Measurements from ENCODE around the gene EFNA5.

Gene EFNA5

DNA sequence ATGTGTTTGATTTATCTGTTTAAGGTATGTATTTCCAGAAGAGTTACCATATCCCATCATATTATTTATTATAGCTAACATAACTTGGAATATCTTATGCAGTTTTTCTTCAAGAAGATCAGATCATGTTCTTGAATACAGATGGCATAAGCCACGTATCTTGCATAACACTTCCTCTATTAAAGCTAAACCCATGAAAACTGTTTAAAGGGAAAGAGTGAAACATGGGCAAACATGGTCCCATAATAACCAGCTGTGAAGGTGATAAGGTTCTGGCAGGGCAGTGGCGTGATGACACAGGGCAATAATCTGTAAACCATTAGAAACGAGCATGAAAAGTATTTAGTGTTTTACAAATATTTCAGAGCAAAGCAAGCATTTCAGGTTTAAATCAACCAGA is 34.2 kb downstream of the EFNA5 start:
- no peak for DNase-seq

DNA sequence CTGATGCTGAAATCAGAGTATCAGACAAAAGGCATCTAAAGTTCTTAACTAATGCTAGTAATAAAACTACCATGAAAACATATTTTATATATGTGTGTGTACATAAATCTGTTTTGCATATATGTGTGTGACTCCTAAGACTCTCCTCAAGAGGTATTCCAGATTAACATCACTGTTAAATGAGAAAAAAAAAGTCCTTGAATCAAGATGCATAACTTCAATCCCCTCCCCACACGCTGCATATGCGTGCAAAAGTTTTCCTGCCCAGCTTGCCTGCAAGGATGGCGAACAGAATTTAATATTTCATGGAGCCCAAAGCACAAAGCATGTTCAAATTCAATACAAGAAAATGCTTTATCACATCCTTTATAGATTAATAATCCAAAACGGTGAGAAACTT is 34.7 kb downstream of the EFNA5 start:
- DNase-seq: no peak

DNA sequence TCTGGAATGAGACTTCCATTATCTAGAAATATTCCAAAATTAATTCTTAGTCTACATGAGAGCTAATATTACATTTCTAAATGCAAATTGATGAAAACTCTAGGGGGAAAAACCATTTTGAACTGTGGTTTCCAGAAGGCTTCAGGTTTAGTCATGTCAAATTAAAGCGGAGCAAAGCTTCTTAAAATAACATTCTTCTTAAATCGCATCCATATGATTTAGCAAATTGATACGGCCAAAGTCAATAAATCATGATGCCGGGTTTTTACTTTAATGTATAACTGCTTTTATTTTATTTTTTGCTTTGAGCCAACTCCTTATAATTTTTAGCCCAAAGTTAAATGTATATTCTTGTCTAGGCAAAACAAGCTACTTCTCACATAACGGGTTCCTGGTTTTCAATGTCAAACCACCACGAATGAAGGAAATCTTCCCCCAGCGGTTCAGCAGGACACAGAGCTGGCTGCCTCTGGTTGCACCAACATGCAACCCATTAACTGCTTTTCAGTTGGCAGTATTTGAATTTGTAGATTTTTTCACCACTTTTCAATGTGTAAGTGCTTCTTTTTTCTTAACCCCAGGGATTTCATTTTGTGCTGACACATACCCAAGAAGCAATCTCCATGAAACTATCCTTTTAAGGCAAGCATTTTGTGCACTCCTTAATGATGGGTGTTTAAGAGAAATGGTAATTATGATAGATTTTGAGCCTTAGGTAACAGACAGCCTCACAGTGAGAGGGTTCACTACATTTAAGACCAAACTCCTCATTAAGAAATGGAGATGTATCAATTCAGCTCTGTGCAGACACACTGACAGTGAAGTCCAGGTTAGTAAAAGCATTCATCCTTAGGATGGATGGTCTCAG is 35.5 kb downstream of the EFNA5 start:
- no peak for DNase-seq

DNA sequence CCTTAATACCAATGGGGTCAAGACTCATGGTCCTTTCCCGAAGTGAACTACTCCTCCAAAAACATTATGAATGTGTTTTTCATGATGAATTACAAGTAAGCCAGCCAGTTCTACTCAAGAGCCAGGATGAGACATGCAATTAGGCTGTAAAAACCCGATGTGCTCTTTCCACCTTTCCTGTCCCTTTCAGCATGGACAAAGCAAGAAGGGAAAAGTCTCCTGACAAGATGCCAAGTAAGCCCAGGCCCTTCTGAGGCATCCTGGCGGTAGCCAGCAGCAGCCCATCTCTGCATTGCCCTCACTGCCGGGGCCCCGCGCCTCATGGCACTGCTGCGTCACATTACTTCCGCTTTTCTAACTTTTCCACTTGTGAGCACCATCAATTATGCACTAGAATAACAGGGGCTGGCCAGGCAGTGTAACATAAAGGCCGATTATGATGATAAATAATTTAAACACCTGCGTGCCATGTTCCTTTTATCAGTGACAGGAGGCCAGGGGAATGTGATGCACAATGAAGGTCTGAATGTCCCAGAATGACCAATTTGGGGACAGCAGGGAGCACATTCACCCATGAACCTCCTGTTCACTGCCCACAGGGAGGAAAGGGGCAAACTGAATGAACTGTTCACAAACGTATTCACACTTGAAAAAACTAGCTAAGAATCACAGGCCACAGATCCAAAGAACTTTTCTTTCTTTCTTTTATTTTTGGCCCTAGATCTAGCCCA is 37.4 kb downstream of the EFNA5 start:
- DNase-seq: no peak

DNA sequence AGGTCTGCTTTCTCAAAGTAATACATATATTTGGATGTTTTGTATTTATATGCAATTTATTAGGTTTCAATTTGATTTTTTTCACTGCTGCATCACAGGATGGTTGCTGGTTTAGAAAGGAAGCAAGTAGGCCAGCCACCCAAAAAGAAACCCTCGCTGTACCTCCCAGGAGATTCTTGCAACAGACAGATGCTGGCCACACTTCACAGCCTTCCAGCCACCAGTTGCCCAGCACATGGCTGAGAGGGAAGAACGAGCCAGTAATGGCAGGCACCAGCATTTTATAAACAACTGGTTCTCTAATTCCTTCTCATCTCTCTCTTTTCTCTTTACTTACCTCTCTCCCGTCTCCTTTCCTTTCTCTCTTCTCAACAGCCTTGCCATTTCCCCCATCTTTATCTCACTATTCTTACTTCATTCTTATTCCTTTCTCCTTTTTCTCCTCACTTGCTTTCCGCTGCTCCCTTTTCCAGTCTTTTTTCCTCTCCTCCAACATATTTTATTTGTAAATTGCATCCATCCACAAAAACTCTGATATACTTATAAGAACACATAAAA is 38.9 kb downstream of the EFNA5 start:
- DNase-seq: no peak

DNA sequence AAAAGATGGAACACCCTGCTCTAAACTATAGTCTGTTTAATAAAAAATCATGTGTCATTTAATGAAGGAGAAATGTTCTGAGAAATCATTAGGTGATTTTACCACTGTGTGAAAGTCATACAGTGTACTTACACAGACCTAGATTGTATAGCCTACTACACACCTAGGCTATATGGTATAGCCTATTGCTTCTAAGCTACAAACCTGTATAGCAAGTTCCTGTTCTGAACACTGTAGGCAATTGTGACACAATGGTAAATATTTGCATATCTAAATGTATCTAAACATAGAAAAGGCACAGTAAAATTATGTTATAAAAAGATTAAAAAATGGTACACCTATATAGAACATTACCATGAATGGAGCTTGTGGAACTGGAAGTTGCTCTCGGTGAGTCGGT is 40.6 kb downstream of the EFNA5 start:
- DNase-seq: no peak

DNA sequence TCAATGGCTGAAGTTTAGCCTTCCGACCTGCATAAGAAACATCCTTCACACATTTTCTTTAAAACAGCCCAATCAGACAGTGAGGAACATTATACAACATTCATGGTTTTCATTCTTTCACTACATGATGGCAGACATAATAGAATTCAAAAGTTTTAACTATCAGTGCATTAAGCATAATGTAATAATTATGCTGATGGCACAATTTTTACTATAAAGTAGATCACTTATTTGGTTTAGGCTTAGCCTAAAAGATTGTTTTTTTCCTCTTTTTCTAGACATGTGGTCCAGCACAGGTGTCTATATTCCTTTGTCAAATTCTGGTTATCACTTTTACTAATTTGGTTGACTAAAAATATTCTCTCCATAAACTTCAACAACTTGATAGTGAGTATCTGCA is 46.5 kb downstream of the EFNA5 start:
- no peak for DNase-seq

DNA sequence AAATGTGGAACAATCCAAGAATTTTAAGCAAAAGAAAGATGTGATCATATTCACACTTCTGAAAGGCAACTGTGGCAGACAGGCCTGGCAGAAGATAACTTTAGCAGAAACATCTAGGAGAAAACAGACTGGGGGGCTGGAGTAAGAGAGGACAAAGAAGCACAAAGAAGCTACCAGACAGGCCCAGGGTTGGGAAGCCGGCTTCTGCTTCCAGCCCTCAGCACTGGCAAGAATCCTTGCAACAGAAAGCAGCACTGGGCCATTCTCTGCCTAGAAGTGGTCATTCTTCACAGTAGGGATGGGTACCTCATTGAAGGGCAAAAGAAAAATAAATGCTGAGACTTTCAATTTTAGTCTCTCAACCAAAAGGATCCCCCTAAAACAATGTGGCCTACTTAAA is 49.6 kb downstream of the EFNA5 start:
- DNase-seq: no peak

DNA sequence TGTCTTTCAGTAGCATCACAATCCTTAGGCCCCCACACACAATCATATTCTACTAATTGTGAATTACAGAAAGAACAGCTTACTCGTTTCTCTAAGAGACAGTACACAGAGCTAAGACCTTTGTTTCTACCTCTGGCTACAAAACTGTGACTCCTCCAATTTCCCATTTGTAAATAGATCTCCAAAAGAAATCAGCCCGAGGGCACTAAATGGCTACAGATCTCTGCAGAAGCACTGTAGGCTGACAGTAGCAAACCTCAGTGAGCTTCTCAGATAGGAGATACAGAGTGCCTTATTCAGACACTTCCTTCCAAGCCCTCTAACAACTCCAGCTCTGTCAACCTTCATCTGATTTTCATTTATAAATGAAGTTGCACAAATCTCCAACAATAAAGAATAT is 51.0 kb downstream of the EFNA5 start:
- DNase-seq: no peak

DNA sequence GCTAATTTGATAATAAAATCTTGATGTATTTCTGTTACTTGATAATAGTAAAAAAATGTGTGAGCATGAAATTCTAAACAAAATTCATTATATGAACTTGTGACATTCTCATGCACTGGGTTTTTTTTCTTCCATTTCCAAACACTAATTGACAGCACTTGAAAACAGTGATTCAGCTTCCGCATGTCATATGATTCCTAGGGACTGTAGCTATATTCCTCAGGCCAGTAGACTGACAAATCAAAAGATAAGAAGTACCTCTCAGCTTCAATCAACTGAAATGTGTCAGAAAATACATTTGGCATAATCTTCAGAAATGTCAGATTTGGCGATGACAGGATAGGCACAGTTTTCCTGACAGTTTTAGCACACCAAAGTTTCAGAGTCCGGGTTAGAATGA is 52.5 kb downstream of the EFNA5 start:
- no peak for DNase-seq

DNA sequence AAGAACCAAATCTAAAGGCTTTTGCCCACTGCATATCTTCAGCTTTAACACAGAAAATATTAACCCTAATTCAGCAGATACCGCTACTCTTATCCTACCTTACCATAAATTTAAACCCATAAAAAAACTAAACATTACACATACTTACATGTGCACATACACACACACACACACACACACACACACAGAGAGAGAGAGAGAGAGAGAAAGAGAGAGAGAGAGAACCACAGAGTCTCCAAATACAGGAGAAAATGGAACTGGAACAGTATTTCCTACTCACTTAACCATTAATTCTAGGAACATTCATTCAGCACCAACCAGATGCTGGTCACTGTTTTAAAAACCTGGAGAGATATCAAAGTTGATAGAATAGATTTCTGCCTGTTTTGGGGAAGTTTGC is 53.7 kb downstream of the EFNA5 start:
- no peak for DNase-seq

DNA sequence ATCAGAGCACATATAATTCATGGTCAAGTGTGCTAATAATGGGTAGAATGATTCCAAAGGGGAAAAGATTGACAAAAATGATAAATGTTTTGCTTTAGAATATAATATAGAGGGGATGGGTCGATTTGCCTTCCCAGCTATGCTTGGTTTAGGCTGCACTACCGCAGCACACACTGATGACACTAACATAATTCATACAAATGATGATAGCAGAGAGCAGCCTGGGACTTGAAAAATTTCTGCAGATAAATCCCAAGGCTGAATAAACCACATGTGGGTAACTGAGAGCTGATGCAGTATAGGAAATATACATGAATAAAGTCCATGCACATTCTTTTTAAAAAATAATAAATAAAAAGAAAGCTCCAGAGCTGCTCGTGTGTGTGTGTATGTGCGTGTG is 54.5 kb downstream of the EFNA5 start:
- DNase-seq: no peak

DNA sequence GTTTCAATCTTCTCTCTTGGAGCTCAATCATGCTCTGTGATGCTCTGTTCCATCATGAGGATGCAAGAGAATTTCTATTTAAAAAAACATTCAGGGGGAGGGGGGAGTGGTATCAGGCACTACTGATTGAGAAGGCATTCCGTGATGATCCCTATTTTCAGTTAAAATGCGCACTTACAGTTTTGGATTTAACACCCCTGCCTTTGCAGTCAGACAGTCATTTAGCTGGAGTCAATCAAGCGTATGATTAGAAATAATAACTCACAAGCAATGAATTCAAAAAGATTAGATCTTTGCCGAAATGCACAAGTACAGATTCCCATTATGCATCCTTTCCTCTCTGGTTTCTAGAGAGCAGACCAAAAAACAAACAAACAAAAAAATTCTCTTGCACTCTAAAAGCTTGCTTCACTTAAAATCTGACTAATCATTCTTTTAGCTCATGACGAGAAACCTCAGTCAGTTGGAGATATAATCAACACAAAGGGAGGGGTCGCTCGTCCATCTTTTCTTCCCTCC is 55.4 kb downstream of the EFNA5 start:
- DNase-seq: no peak

DNA sequence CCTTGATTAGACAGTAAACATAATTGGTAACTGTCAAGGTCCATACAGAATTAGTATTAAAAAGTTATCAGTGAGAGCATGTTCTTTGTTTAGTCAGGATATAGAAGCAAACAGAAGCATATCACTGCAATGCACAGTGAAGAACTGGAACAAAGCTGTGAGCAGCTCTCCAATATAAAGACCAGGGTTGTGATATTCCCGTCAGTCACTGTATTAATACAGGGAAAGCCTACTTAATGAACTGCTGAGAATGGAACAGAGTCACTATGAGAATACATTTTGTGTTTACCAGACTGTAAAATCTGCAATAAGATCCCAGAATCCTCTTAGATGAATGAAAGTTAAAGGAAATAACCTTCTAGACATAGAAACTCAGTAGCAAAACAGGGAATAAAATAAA is 58.2 kb downstream of the EFNA5 start:
- DNase-seq: no peak

DNA sequence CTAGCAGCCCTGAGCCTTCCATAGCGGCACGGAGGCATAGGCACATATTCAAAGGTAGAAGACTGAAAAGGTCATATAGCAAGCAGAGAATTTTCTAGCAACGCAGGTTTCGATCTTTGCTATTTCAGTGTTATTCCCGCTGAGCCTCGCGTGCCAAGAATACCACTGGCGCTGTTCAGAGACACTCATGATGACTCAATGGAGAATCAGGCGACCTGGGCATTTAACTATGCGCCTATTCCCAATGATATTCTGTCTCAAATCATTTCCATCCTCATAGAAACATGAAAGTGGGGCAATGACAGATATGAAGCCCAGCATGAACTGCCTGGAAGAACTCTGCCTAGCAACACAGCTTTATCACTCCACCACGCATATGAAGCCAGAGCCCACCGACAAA is 59.9 kb downstream of the EFNA5 start:
- DNase-seq: no peak

DNA sequence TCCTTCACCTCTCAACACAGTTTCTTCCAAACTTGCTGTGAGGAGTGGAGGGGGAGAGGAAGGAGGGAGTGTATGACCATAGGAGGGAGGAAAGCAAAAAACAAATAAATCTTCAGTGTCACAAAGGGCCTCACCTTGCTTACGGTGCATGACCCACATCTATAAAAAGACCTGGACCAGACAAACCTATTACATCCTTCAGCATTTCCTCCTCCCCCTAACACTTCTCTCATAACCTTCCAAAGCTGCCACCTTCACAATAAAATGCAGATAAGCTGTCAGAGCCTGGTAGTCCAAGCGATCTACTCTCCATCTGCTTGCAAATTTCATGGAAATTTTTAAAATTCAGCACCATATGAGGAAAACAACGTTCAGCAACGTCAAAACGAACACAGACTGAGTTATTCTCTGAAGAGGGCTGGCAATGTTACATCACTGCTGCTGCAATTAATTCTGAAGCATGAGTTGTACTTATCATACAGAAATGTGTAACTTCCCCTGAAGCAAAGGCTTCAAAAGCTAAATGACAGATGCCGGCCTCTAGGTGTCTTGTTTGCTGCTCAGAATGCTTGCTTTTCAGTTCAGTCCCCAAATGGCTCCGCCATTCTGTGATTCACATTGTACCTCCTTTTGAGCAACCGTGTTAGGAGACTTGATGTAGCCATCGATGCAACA is 62.9 kb downstream of the EFNA5 start:
- DNase-seq: no peak

DNA sequence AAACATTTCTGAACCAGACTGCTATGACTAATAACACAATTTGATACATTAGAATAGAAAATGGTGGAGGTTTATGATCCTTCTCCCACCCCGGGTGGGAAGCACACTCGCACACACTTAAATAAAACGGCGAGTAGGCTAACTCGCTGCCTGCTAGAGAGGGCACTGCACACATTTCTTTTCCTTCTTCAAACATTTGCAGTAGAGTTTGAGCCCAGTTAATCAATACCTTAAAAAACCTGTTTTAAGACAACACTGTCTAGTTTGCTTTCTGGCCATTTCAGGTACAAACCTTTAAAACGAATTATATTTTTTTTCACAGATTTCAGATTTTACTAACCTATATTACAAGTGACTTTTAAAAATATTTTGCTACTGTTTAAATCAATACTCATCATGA is 63.5 kb downstream of the EFNA5 start:
- no peak for DNase-seq

DNA sequence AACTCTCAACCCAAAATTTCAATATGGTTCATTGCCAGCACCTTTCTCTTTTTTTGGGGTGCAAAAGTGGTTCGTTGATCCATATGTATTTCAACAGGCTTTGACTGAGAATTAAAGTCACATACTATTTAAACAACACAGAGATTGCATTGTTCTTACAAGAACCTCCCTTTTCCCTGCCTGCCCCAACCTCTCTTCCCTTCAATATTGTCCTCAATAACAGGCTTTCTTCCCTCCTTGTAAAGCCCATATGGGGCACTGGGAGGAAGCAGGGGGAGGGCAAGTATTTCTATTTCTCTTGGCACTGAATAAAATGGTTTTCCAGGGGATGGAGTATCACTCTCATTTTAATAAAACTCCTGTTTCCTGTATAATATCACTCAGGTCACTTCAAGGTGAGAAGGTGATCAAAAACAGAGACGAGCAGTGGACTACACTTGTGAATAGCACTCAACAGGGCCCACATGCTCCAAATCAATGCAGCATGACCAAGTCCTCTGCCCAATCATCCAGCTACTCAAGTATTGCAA is 65.1 kb downstream of the EFNA5 start:
- no peak for DNase-seq

DNA sequence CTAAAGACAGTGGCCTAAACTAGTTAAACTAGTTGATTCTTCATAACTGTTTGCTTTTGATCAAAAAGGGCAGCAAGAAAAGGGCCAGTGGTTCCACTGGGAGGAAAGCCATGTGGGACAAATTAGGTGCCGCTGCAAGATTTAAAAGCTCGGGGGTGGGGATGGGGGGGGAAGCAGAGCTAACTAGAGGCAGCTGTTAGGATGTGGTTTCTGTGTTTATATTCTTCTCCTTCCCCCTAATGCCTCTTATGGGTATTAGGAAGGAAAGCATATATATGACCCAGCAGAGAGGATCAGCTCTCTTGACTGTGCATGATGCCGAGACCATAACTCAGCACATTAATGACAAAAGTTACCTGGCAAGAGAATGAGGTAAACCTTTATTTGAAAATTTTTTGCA is 65.7 kb downstream of the EFNA5 start:
- DNase-seq: no peak

DNA sequence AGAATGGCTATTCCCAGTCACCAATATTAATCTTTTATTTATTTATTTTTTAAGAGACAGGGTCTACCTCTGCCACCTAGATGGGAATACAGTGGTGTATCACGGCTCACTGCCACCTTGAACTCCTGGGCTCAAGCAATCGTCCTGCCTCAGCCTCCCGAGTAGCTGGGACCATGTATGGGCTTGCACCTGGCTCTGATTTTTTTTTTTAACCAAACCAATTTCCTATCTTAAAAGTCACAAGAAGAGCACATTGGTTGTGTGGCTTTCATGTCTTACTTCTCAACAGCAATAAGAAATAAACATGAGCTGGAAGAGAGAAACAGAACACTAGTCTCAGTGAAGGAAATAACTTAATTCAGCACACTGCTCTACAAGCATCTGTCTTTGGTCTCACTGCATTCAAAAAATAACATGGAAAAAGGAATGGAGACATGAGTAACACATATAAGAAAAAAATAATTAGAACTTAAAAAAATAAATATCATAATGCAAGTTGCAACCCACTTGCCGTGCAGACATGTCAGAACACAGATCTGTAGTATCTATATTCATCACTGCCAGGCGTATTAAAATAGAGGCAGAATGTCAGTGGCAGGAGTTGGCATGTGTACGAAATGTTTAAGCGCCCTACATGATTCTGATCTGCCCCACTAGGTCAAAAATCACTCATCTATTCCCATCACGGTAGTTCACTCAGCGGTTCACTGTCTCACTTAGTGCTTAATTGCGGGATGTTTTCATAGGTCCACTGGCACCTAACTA is 66.4 kb downstream of the EFNA5 start:
- DNase-seq: no peak

DNA sequence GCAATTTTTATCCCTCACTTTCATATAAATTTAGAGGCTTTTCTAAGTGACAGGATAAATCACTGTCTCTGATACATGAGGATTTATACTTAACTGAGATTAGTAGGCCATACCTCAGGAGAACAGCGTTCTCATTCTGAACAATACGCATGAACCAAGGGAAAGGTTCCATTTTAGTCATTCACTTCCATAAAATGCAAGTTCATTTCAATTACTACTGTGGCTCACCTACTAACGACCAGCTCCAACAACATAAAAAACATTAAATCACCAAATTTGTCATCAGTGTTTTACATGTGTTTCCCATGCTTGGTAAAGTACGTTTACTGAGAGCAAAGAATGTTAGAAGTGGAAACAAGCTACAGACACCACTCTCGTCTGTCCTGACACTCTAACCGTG is 67.4 kb downstream of the EFNA5 start:
- DNase-seq: no peak

DNA sequence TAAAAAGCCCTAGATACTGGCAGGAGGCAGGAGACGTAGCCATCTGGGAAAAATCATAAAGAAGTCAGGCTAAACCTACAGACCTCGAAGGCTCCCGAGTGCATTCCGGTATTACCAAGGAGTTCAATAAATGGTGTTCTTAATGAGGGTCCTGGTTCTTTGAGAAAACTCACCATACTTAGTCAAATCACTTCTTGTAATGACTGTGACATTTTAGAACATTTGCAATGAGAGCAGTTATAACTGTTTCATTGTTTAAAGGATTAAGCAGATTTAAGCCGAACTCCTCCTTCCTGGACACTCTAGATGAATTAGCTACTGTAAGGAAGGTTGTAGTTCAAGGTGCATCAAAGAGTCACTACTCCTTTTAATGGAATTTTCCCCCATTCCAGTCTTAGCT is 67.8 kb downstream of the EFNA5 start:
- DNase-seq: no peak

Data from SIG-M5 (cell line).